Measurements from ENCODE around the gene BTD. TPM values are rescaled to one million over a fixed set of nuclear protein-coding genes. Genes with fewer than 3 reads are reported as not detected.

The BTD gene
- total RNA-seq, 1 experiment from 2014 or later: 23.8 TPM

GRCh38 chr3:15665510-15666150 lies 64.1 kb downstream of the BTD start:
- no peak for DNase-seq (ENCODE audit: low spot score)

GRCh38 chr3:15666277-15666676 lies 64.7 kb downstream of the BTD start:
- DNase-seq (ENCODE audit: low spot score): no peak

- no peak for DNase-seq (ENCODE audit: low spot score)
Measured at GRCh38 chr3:15667484-15667883, 65.9 kb downstream of the BTD start.

- no peak for DNase-seq (ENCODE audit: low spot score)
Measured at GRCh38 chr3:15673536-15673935, 72.0 kb downstream of the BTD start.

- DNase-seq (ENCODE audit: low spot score): no peak
Measured at GRCh38 chr3:15676259-15676658, 74.7 kb downstream of the BTD start.

GRCh38 chr3:15679306-15679705 lies 77.8 kb downstream of the BTD start:
- DNase-seq (ENCODE audit: low spot score): no peak

- no peak for DNase-seq (ENCODE audit: low spot score)
Measured at GRCh38 chr3:15681668-15682067, 80.1 kb downstream of the BTD start.

GRCh38 chr3:15682561-15683185 lies 81.1 kb downstream of the BTD start:
- no peak for DNase-seq (ENCODE audit: low spot score)

GRCh38 chr3:15683253-15683652 lies 81.7 kb downstream of the BTD start:
- DNase-seq (ENCODE audit: low spot score): no peak

GRCh38 chr3:15685927-15686326 lies 84.4 kb downstream of the BTD start:
- DNase-seq (ENCODE audit: low spot score): no peak

- no peak for DNase-seq (ENCODE audit: low spot score)
Measured at GRCh38 chr3:15690230-15690629, 88.7 kb downstream of the BTD start.

- no peak for DNase-seq (ENCODE audit: low spot score)
Measured at GRCh38 chr3:15690748-15691147, 89.2 kb downstream of the BTD start.

GRCh38 chr3:15693355-15693754 lies 91.8 kb downstream of the BTD start:
- DNase-seq (ENCODE audit: low spot score): no peak

GRCh38 chr3:15694628-15695027 lies 93.1 kb downstream of the BTD start:
- no peak for DNase-seq (ENCODE audit: low spot score)

Other genes with a start within 250 kb of the BTD start
- 26.8 and 34.0 TPM in 2 replicates for gene METTL6, start 174.2 kb upstream of the BTD start, total RNA-seq (2014; rRNA removed; shearing (Covaris generic))
- 13.1 and 15.8 TPM in 2 replicates for gene EAF1, start 174.1 kb upstream of the BTD start, total RNA-seq (2014; rRNA removed; shearing (Covaris generic))
- gene COLQ, start 80.0 kb upstream of the BTD start, total RNA-seq (2014; rRNA removed; shearing (Covaris generic)): not detected in 2 replicates
- 18.1 and 19.0 TPM in 2 replicates for gene HACL1, start 176 bp upstream of the BTD start, total RNA-seq (2014; rRNA removed; shearing (Covaris generic))
- 42.5 and 49.9 TPM in 2 replicates for gene ANKRD28, start 196.2 kb downstream of the BTD start, total RNA-seq (2014; rRNA removed; shearing (Covaris generic))

All from H4 (cell line).